H1 (cell line): ENCODE measurements around the gene NAA20. TPM values are rescaled to one million over a fixed set of nuclear protein-coding genes. Genes with fewer than 3 reads are reported as not detected.

ENCODE experiments used
- CTCF ChIA-PET: fragments of 300-600 bp; sonication (Branson Sonifier 250); formaldehyde crosslinking; loops from one replicate; lab custom pipeline; 2021; ENCODE audit not compliant: partially characterized antibody; lab: Charles Lee
- POLR2A ChIA-PET: fragments of 300-600 bp; sonication (Branson Sonifier 250); formaldehyde crosslinking; loops from one replicate; lab custom pipeline; 2021; ENCODE audit warnings: inconsistent platforms; ENCODE audit not compliant: partially characterized antibody; lab: Charles Lee
- DNase-seq, 2 experiments: peaks; one replicate each; pipeline versions ENCODE4 v3.0.0 to v3.0.0-alpha.2; 2010 to 2022; ENCODE audit warnings: low spot score in 2 of 2, low read depth in 1 of 2, mixed read lengths in 1 of 2
- FAIRE-seq: peaks from 2 replicates; lab custom pipeline; 2011; peaks lifted over from hg19 to GRCh38; lab: Jason Lieb, UNC
- H2AFZ ChIP-seq: 2 replicates; pipeline ENCODE4 v1.8.1; 2012; ENCODE audit warnings: low read length, inconsistent platforms
- H2AK5ac ChIP-seq: 2 replicates; pipeline ENCODE4 v1.6.1; 2013; ENCODE audit warnings: low read depth, low read length
- H2BK120ac ChIP-seq: replicated peaks from 2 replicates; pipeline ENCODE3; 2013; ENCODE audit warnings: low read depth, low read length, inconsistent platforms
- H2BK12ac ChIP-seq: 2 replicates; pipeline ENCODE4 v1.6.1; 2013; ENCODE audit warnings: low read depth, low read length
- H2BK15ac ChIP-seq: 2 replicates; pipeline ENCODE4 v1.6.1; 2013; ENCODE audit warnings: low read length
- H2BK20ac ChIP-seq: 2 replicates; pipeline ENCODE4 v1.6.1; 2013; ENCODE audit warnings: low read length
- H2BK5ac ChIP-seq: 2 replicates; pipeline ENCODE4 v1.6.1; 2013; ENCODE audit warnings: low read depth, low read length
- H3K14ac ChIP-seq: 2 replicates; pipeline ENCODE4 v1.6.1; 2013; ENCODE audit warnings: inconsistent platforms; ENCODE audit not compliant: insufficient read length
- H3K18ac ChIP-seq: 2 replicates; pipeline ENCODE4 v1.6.1; 2013; ENCODE audit warnings: low read length; ENCODE audit errors: extremely low read depth
- H3K23ac ChIP-seq: 2 replicates; pipeline ENCODE4 v1.6.1; 2013; ENCODE audit warnings: inconsistent platforms; ENCODE audit not compliant: insufficient read length
- H3K23me2 ChIP-seq: 2 replicates; pipeline ENCODE4 v1.6.1; 2013; ENCODE audit warnings: low read depth, low read length
- H3K27ac ChIP-seq: 2 replicates; pipeline ENCODE4 v1.6.1; 2011; ENCODE audit warnings: low read depth, low read length, inconsistent platforms
- H3K27me3 ChIP-seq, 4 experiments: replicated peaks in 1 of 4; 1 replicate in 1 of 4; 2 replicates in 3 of 4; pipeline versions ENCODE4 v1.6.1 to v1.8.1; 2011 to 2013; ENCODE audit warnings: low read length in 3 of 4, mild to moderate bottlenecking in 3 of 4, inconsistent platforms in 2 of 4, mixed read lengths in 2 of 4, moderate library complexity in 1 of 4; ENCODE audit not compliant: control insufficient read depth in 3 of 4, insufficient read depth in 3 of 4; ENCODE audit errors: extremely low read depth in 1 of 4
- H3K36me3 ChIP-seq, 4 experiments: 2 replicates each; pipeline versions ENCODE4 v1.6.1 to v1.8.1; 2011 to 2013; ENCODE audit warnings: mild to moderate bottlenecking in 4 of 4, low read length in 3 of 4, moderate library complexity in 2 of 4, control low read depth in 1 of 4, inconsistent platforms in 1 of 4; ENCODE audit not compliant: insufficient read depth in 4 of 4, control insufficient read depth in 2 of 4
- H3K4ac ChIP-seq: replicated peaks from 2 replicates; pipeline ENCODE3; 2013; ENCODE audit warnings: low read length, low read depth, mixed read lengths, inconsistent platforms; ENCODE audit not compliant: insufficient read length
- H3K4me1 ChIP-seq, 4 experiments: replicated peaks in 1 of 4; 1 replicate in 1 of 4; 2 replicates in 3 of 4; pipeline versions ENCODE4 v1.6.1 to v1.8.1; 2011 to 2013; ENCODE audit warnings: low read length in 3 of 4, inconsistent platforms in 2 of 4, mixed read lengths in 1 of 4; ENCODE audit not compliant: insufficient read depth in 4 of 4, control insufficient read depth in 3 of 4
- H3K4me2 ChIP-seq, 2 experiments: 2 replicates each; pipeline versions ENCODE4 v1.6.1 to v1.8.1; 2011 to 2013; ENCODE audit warnings: low read depth in 2 of 2, low read length in 2 of 2, control low read depth in 1 of 2, inconsistent platforms in 1 of 2, mild to moderate bottlenecking in 1 of 2; ENCODE audit not compliant: insufficient read depth in 1 of 2
- H3K4me3 ChIP-seq, 4 experiments: fragments of 200-600, 300-600 bp in 1 of 4; sonication (generic), shearing (Covaris generic), sonication (Bioruptor Twin) in 1 of 4; 2 replicates each; pipeline versions ENCODE4 v1.5.1 to v1.8.1; 2011 to 2016; ENCODE audit warnings: low read length in 4 of 4, low read depth in 3 of 4, control low read depth in 2 of 4, inconsistent platforms in 2 of 4, mild to moderate bottlenecking in 2 of 4, mixed read lengths in 1 of 4, moderate library complexity in 1 of 4; ENCODE audit not compliant: insufficient read depth in 2 of 4; ENCODE audit errors: extremely low read depth in 1 of 4
- H3K56ac ChIP-seq: replicated peaks from 2 replicates; pipeline ENCODE3; 2013; ENCODE audit warnings: low read depth, mild to moderate bottlenecking, mixed read lengths, low read length, inconsistent platforms; ENCODE audit not compliant: insufficient read length
- H3K79me1 ChIP-seq: 2 replicates; pipeline ENCODE4 v1.6.1; 2013; ENCODE audit warnings: low read depth, low read length, control low read depth
- H3K79me2 ChIP-seq, 2 experiments: 2 replicates each; pipeline versions ENCODE4 v1.6.1 to v1.8.1; 2012 to 2013; ENCODE audit warnings: low read length in 2 of 2, mild to moderate bottlenecking in 2 of 2, inconsistent platforms in 1 of 2; ENCODE audit not compliant: insufficient read depth in 2 of 2, control insufficient read depth in 1 of 2
- H3K9ac ChIP-seq, 4 experiments: replicated peaks in 1 of 4; 1 replicate in 1 of 4; 2 replicates in 3 of 4; pipeline versions ENCODE4 v1.6.1 to v1.8.1; 2011 to 2013; ENCODE audit warnings: low read depth in 3 of 4, low read length in 3 of 4, control low read depth in 2 of 4, mild to moderate bottlenecking in 2 of 4, moderate library complexity in 2 of 4, inconsistent platforms in 1 of 4; ENCODE audit errors: extremely low read depth in 1 of 4
- H3K9me3 ChIP-seq, 2 experiments: 2 replicates each; pipeline versions ENCODE4 v1.6.1 to v1.8.1; 2012 to 2013; ENCODE audit warnings: mild to moderate bottlenecking in 2 of 2, moderate library complexity in 2 of 2, control low read depth in 1 of 2, inconsistent platforms in 1 of 2, low read depth in 1 of 2, low read length in 1 of 2, mixed read lengths in 1 of 2; ENCODE audit not compliant: insufficient read depth in 2 of 2
- H4K20me1 ChIP-seq, 2 experiments: replicated peaks in 1 of 2; 2 replicates each; pipeline versions ENCODE3 to v1.8.1; 2011 to 2013; ENCODE audit warnings: inconsistent platforms in 2 of 2, low read length in 2 of 2, mild to moderate bottlenecking in 1 of 2; ENCODE audit not compliant: insufficient read depth in 2 of 2, control insufficient read depth in 1 of 2
- H4K5ac ChIP-seq: 2 replicates; pipeline ENCODE4 v1.6.1; 2013; ENCODE audit warnings: low read length, low read depth, mixed read lengths, inconsistent platforms; ENCODE audit not compliant: insufficient read length
- H4K8ac ChIP-seq: 2 replicates; pipeline ENCODE4 v1.8.0; 2013; ENCODE audit warnings: mild to moderate bottlenecking, moderate library complexity, low read length, inconsistent platforms; ENCODE audit not compliant: insufficient read depth; ENCODE audit errors: extremely low read depth
- H4K91ac ChIP-seq: replicated peaks from 2 replicates; pipeline ENCODE3; 2013; ENCODE audit warnings: low read length, mixed read lengths, inconsistent platforms; ENCODE audit not compliant: insufficient read length
- ASH2L ChIP-seq: fragments of 200-600, 300-600 bp; sonication (generic); IDR thresholded peaks from one replicate; pipeline ENCODE4 v1.7.1; 2017; ENCODE audit warnings: low read length
- CTBP2 ChIP-seq: IDR thresholded peaks from 2 replicates; pipeline ENCODE4 v1.7.0; 2011; ENCODE audit warnings: borderline replicate concordance, mild to moderate bottlenecking, moderate library complexity, mixed read lengths, low read length; ENCODE audit not compliant: insufficient read depth, insufficient read length
- FOSL1 ChIP-seq: IDR thresholded peaks from 2 replicates; pipeline ENCODE4 v1.6.1; 2011; ENCODE audit warnings: mild to moderate bottlenecking, low read depth, low read length, moderate library complexity; ENCODE audit not compliant: insufficient read depth
- POU5F1 ChIP-seq: IDR thresholded peaks from 2 replicates; pipeline ENCODE4 v1.6.1; 2011; ENCODE audit warnings: low read depth, mild to moderate bottlenecking, low read length, moderate library complexity
- TBP ChIP-seq: IDR thresholded peaks from 2 replicates; pipeline ENCODE4 v1.6.1; 2011; ENCODE audit warnings: low read depth, low read length, improper control_type of control experiment
- polyA plus RNA-seq, 7 experiments: library from polyadenylated mRNA; depleted of rRNA in 3 of 7; stranded (reverse) in 5 of 7; unstranded in 2 of 7; fragments of >200 nt in 5 of 7; fragments of 200-250 nt in 2 of 7; gene quantifications; 1 replicate in 5 of 7; 2 replicates in 1 of 7; 4 replicates in 1 of 7; pipeline versions ENCODE4 v1.2.1 to v1.2.3, GENCODE V29; 2011 to 2013; ENCODE audit warnings: missing spikeins in 2 of 7, mixed read lengths in 2 of 7
- total RNA-seq: library from RNA; stranded (reverse); fragmentation: NEBNext Ultra II Directional; extraction: Animal tissue kit (Norgen Biotek cat#: 25700); gene quantifications from 2 replicates; pipeline ENCODE4 v1.2.1, GENCODE V29; 2021
- TF ChIP-seq, protein P1 (sequence below): IDR thresholded peaks from 2 replicates; pipeline ENCODE4 v1.6.1; 2011; ENCODE audit warnings: low read depth, mild to moderate bottlenecking, low read length; ENCODE audit not compliant: insufficient read depth

The NAA20 gene
- total and polyA plus RNA-seq, 2 of the 8 experiments (the other 6 are each of a cell fraction or from before 2014, with no cell fraction given) = 21.9 to 41.1 TPM

- Histone ChIP-seq H3K4ac (no peak overlapping the region), H2AK5ac (no peak overlapping the region), H2BK15ac (no peak overlapping the region), H3K79me2 (peaks cover 0 to 51% of the 10 kb centered on the region in 2 experiments; a peak in 2 of 4 replicates), H2BK12ac (no peak overlapping the region), H3K79me1 (peaks cover 20% of the 10 kb centered on the region)
- no peak for DNase-seq
- TF ChIP-seq ASH2L = no peak
- no peak for TF ChIP-seq POU5F1
- TF ChIP-seq CTBP2 = no peak
- TF ChIP-seq TBP = no peak
- TF ChIP-seq FOSL1 = no peak
- TF ChIP-seq, protein P1, sequence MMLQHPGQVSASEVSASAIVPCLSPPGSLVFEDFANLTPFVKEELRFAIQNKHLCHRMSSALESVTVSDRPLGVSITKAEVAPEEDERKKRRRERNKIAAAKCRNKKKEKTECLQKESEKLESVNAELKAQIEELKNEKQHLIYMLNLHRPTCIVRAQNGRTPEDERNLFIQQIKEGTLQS = no peak
- TF ChIP-seq, all 59 proteins: peak for 0
- CTCF ChIA-PET = no interaction called here
- Histone ChIP-seq H3K36me3 (peaks cover 0 to 21% (median 5%) of the 10 kb centered on the region in 4 experiments; a peak in 6 of 8 replicates), H2BK20ac (no peak overlapping the region), H3K9me3 (no peaks in the 10 kb centered on the region), H4K5ac (no peak overlapping the region), H3K23me2 (no peaks in the 10 kb centered on the region), H2BK120ac (no peak overlapping the region), H3K27ac (no peak overlapping the region), H3K18ac (no peak overlapping the region), H3K9ac (no peak overlapping the region), H4K20me1 (peaks cover 2% of the 10 kb centered on the region in 2 experiments), H3K56ac (no peak overlapping the region), H2AFZ (no peak overlapping the region), H3K4me3 (no peak overlapping the region), H4K8ac (no peak overlapping the region), H2BK5ac (no peak overlapping the region), H4K91ac (no peak overlapping the region), H3K4me1 (no peaks in the 10 kb centered on the region), H3K4me2 (no peak overlapping the region), H3K27me3 (no peaks in the 10 kb centered on the region), H3K23ac (no peak overlapping the region), H3K14ac (no peak overlapping the region)
- POLR2A ChIA-PET = no interaction called here
- FAIRE-seq = no peak
Measured at GRCh38 chr20:20024942-20025341, 7.8 kb downstream of the NAA20 start.
